GM18505 (cell line): ENCODE measurements around the gene MPZL2.

ENCODE experiments used
- ATAC-seq: cut with Tn5 transposase; IDR thresholded peaks from one replicate; pipeline ENCODE4 v1.9.1; 2021; ENCODE audit not compliant: unreplicated experiment
- POLR2A ChIP-seq: IDR thresholded peaks from 4 replicates; pipeline ENCODE4 v1.6.1; 2011; ENCODE audit warnings: borderline replicate concordance; ENCODE audit not compliant: insufficient read depth, insufficient read length; ENCODE audit errors: extremely low read depth

The MPZL2 gene

DNA sequence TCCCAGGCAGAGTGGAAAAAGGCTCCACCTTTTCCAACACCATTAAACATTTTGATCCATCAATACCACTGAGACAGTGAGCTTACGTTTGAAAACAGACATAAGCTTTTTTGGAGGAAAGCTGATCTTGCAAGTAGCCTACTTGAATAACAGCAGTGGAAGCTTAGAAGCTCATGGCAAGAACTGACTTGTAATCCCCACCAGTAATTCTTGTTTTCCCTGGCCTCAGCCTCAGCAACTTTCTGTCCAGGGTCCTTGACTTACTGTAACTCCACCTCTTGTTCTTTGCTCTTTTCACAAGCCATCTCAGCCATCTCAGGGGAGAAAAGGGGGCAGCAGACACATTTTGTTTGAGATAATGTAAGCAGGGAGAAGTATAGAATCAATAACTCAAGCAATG lies 12.3 kb upstream of the MPZL2 start:
- no peak for TF ChIP-seq POLR2A
- no peak for ATAC-seq

DNA sequence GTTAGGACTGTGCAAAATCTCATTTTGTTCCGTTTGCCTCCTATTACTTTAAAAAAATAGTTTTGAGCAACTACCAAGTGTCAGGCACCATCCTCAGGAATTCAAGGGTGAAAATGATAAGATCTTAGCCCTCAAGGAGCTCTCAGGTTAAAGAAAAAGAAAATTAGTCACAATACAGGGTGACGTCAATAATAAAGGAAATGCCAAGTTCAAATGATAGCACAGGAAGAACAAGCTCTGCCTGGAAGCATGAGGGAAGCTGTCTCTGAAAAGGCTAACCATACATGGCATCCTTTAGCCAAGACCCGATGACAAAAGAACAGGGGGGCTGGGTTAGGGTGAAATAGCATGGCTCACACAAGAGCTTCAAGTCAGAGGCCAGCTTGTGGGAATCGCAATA lies 11.1 kb upstream of the MPZL2 start:
- no peak for ATAC-seq

DNA sequence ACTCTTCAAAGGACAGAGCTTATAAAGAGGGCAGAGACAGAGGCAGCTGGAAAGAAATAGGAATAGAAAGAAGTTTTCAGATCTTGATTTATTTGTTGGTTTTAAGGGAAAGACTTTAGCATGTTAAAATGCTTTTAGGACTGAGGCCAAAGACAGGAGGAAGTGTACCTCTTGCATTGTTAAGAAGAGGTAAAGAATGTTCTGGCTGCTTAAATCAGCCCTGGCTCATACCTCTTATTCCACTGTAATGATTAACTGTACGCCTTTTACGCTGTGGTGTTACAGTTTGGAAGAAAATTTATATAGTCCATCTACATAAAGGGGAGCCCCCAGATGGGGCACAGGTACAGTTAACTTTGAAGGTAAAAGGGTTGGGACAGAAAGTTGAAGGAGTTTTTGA lies 10.1 kb upstream of the MPZL2 start:
- ATAC-seq, result no peak
- TF ChIP-seq POLR2A, result no peak

More for the DNA sequence above, 11.1 kb upstream of the MPZL2 start:
- TF ChIP-seq POLR2A, result no peak

DNA sequence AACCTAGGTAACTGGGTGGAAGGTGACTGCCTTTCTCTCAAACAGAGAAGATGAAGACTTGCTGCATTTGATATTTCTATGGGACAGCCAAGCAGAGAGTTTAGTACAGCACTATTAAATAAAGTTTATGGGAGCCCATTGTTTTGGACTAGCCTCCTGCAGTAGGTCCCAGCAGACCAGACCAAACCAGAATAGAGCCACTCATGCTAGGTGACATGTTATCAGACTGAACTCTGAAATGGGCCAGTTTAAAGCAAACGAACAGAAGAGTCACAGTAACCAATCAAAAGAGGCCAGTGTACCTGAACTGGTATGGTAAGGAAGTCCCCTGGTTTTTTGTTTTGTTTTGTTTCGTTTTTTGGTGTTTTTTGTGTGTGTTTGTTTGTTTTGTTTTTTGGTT lies 7.9 kb upstream of the MPZL2 start:
- no peak for TF ChIP-seq POLR2A
- ATAC-seq, result no peak

DNA sequence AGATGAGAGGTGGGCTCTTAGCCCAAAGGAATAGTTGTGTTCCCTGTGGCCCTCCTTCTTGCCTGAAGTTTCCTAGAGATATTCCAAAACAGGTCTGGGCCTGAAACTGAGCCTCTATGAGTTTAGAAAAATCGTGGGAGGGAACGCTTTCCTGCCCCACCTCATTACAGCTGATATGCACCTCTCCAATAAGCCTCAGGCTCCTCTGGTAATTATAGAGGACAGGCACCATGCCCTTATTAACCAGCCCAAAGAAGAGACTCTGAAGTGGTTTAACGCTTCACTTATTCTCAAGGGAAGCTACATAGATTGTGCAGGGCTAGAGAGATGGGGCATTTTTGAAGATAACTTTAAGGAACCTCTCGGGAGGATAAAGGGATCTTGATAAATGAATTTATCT lies 3.4 kb upstream of the MPZL2 start:
- no peak for TF ChIP-seq POLR2A
- ATAC-seq, result no peak

DNA sequence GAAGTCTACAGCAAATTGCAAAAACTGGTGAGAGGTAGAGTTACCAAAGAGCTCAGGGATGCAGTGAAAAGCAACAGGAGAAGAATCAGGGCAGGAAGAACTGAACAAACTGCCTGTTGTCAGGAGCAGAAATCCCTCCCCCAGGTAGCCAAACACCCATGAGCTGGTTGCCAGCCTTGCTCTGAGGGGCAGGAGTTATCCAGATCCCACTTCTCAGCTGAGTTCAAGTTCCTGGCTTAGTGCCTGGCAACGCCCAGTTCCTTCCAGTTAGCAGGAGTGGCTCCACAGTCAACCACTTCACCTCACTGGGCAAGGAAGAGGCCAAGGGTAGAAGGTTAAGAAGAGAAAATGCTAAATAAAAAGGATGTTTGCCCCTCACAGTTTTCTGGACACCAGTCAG lies 1.9 kb upstream of the MPZL2 start:
- no peak for ATAC-seq
- no peak for TF ChIP-seq POLR2A

DNA sequence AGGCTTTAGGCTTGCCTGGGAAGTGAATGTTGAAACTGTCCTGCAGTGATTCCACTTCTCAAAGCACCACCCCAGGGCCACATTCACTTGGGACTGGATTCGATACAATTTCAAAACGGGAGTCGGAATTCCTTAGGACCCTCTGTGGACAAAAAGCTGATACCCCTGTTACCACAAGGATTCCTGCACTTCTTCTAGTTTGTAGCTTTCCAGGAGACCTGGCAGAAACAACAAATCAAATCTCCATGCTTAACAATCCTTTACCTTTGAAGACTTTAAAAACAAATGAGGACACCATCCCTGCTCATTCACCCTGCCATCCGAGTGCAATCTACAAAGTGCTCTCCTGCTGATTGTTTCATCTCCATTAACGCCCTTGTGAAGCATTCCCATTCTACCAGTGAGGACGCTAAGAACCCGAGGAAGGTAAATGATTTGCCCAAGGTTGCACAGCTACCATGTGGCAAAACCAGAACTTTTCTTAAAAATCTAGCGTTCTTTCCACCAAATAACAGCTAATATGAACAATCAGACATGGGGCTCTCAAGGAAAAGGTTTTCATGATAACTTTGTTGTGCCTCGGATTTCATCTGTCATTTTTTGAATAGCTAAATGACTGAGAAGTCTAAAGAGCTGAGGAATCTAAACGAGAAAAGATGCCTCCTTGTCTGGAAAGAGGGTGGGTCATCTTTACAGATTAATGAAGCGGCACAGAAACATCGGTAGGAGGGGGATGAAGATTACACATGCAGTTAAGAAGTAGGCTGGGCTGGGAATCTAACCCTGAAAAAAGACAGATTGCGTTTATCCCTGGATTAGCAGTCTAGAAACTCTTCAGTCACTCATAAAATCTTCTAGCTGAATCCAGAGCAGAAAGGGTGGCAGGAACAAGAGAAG lies 720 bp upstream of the MPZL2 start:
- TF ChIP-seq POLR2A, result no peak
- ATAC-seq, result no peak

DNA sequence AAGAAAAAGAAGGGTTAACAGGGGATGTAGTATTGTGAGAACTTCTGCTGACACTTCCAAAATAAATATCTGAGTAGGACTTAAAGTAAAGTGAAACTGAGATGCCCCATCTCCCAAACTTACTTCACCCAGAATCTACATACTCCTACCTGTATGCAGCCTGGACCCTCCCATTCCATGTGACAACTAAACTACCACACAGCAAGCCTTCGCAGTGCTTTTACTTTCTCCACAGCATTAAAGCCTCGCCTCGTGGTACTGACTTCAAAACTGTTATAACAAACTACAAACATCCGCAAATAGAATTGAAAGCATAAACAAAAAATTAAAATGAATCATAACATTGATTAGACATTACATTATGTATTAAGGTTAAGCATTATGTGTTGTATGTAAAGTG lies 985 bp downstream of the MPZL2 start:
- TF ChIP-seq POLR2A, result no peak
- no peak for ATAC-seq

DNA sequence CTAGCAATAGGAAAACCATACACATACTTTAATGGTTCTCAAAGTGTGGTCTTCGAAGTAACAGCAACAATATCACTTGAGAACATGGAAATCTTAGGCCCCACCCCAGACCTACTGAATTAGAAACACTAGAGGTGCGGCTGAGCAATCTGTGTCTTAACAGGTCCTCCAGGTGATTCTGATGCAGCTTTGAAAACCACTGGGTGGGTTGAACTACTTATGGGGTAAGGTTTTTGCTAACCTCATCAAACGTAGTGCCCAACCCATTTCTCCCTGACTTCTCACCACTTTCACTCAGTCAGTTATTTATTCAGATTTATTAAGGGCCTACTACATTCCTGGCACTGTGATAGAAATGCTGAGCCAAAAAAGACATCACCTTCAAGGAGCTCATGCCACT lies 3.7 kb downstream of the MPZL2 start:
- no peak for ATAC-seq
- TF ChIP-seq POLR2A, result no peak

DNA sequence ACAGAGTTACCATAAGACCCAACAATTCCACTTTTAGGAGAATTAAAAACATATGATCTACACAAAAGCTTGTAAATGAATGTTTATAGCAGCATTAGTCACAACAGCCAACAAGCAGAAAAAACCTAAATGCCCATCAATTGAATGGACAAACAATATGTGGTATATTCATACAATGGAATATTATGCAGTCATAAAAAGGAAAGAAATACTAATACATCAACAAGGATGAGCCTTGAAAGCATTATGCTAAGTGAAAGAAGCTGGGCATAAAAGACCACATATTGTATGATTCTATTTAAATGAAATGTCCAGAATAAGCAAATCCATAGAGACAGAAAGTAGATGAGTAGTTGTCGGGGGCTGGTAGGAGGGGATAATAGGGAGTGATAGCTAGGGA lies 5.0 kb downstream of the MPZL2 start:
- TF ChIP-seq POLR2A, result no peak
- ATAC-seq, result no peak

DNA sequence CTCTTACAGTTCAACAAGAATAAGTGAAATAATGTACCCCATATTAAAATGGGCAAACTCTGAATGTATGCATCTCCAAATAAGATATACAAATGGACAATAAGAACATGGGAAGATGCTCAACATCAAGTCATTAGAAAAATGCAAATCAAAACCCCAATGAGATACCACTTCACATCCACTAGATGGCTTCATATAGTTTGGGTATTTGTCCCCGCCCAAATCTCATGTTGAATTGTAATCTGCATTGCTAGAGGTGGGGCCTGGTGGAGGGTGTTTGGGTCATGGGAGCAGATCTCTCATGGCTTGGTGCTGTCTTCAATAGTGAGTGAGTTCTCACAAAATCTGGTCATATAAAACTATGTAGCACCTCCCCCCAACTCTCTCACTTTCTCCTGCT lies 5.7 kb downstream of the MPZL2 start:
- no peak for ATAC-seq
- TF ChIP-seq POLR2A, result no peak

DNA sequence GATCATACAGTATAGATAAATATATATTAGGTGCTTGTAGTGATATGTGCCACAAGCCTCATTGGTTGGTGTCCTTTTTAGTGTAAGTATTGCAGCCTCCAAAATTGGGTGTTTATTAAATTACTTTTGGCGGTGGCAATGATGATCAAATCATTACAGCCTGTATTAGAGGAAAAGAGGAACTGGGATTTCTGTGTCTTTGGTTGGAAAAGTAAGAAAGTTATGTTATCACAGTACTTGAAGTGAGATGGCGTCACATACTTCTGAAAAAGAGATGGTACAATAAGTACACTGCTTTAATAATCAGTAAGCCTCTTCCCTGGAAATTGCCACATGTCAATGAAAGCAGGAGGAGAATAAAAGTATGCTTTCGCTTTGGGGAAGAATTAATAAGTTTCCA lies 11.4 kb downstream of the MPZL2 start:
- TF ChIP-seq POLR2A, result no peak
- ATAC-seq, result no peak

DNA sequence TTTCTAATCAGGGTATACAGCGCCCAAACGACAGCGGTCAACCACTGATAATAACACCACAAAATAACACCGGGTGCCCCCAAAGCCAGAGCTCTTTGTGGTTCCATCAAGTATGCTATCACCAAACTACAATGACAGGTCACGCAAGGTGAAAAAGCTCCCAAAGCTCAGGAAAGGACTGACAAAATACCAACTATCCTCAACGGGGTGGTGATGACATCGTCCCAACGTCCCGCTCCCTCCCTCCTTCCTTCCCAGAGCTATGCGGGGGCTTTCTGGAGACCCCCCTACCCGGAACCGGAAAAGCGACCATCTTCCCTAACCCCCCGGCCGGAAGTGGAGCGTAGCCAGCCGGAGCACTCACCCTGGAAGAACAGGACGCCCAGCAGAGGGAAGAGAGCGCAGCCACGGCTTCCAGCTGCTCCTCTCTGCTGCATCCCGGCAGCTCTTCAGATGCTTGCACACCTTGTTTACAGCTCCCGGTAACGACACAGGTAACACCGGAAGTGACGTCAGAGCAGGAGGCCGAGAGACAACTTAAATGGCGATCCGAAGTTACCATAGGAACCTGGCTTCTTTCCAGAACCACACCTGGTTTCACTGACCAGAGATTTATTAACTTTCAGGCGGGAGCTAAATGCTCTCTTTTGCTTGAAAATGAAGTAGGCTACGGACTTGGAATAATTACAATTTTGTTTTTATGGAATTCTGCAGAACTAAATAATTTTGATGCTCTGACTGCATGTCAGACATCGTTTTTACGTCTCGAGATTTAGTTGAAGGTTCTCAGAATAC lies 12.0 kb downstream of the MPZL2 start, which contains the start of gene MPZL3:
MPZL3 (minus strand) TSS at position 508 of the 795 bp plus-strand sequence; CDS start at position 437, 71 bp downstream.
- TF ChIP-seq POLR2A, result peak; percentile 58
- ATAC-seq, result peak; percentile 69

DNA sequence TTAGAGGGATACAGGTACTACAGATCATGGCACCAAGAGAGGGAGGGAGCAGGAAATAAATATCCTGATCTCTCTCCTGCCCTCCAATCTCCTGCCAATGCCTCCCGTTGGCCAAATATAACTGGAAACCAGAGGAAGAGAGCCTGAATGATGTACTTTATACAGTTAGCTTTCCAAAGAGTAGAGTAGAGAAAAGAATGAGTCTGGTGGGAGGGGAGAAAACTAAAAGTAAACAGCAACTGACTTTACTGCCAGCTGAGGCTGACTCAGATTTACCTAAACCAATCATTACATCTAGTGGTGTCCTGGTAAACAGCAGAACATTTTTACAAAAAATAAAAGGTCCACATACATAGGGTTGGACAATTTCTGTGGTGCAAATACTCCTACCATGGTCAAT lies 17.1 kb downstream of the MPZL2 start:
- TF ChIP-seq POLR2A, result no peak
- no peak for ATAC-seq
